ENCODE data around the gene SUSD4. TPM values are rescaled to one million over a fixed set of nuclear protein-coding genes. Genes with fewer than 3 reads are reported as not detected.

Gene SUSD4
- total RNA-seq, 1 experiment from 2014 or later: 3.2 TPM

- Histone ChIP-seq H3K4me3 (no peak overlapping the region), H3K9me3 (ENCODE audit: insufficient read depth, low read depth) (no peaks in the 10 kb centered on the region), H3K27me3 (ENCODE audit: insufficient read depth, low read depth) (no peaks in the 10 kb centered on the region), H3K9me2 (ENCODE audit: insufficient read depth) (no peaks in the 10 kb centered on the region), H3F3A (ENCODE audit: insufficient read depth, low read depth) (peaks cover 13% of the 10 kb centered on the region; the same call in 1 of the 2 replicates), H4K20me1 (ENCODE audit: insufficient read depth) (no peaks in the 10 kb centered on the region), H2AFZ (no peak overlapping the region), H3K4me1 (replicated peaks; ENCODE audit: insufficient read depth) (peaks cover 36% of the 10 kb centered on the region), H3K36me3 (ENCODE audit: low read depth) (no peaks in the 10 kb centered on the region), H3K79me2 (ENCODE audit: low read depth) (no peaks in the 10 kb centered on the region), H3K27ac (no peak overlapping the region), H3K4me2 (no peak overlapping the region)
- DNase-seq: no peak
- ChIA-PET POLR2A (ENCODE audit: unreplicated experiment) (no interaction called here), CTCF (no interaction called here)
- BruUV-seq (replicated peaks): no TSS peak
- intact Hi-C loops (cut with micrococcal nuclease; ENCODE audit: unreplicated experiment): loop anchor here (5.0 kb wide), 1 partner anchor 37 kb away; the partner anchor contains the start of gene TLR5
- no peak for TF ChIP-seq CTCF (conservative IDR thresholded peaks at IDR 0.05)
- no peak for TF ChIP-seq EZH2 (IDR thresholded peaks at IDR 0.05; ENCODE audit: low read depth)
These were observed 184.7 kb downstream of the SUSD4 start for GRCh38 chr1:223179280-223179679.

GRCh38 chr1:223177681-223178080 lies 186.3 kb downstream of the SUSD4 start:
- TF ChIP-seq EZH2 (IDR thresholded peaks at IDR 0.05; ENCODE audit: low read depth) (no peak), CTCF (conservative IDR thresholded peaks at IDR 0.05) (no peak)
- DNase-seq: peak; percentile 50 to 75
- intact Hi-C loops (cut with micrococcal nuclease; ENCODE audit: unreplicated experiment): loop anchor here (5.0 kb wide), 1 partner anchor 35 kb away; the partner anchor contains the start of gene TLR5
- no peaks in the 10 kb centered on the region for H3K27me3 ChIP-seq (ENCODE audit: insufficient read depth, low read depth)
- POLR2A ChIA-PET (ENCODE audit: unreplicated experiment): interaction anchor here (0.6 kb wide), 1 partner anchor 171 kb away, joined by 5 read pairs; no protein-coding TSS in a partner anchor
- peak overlapping the region; percentile 27 for H3K4me2 ChIP-seq
- no peak overlapping the region for H2AFZ ChIP-seq
- no peak overlapping the region for H3K27ac ChIP-seq
- H3K9me3 ChIP-seq (ENCODE audit: insufficient read depth, low read depth): no peaks in the 10 kb centered on the region
- BruUV-seq (replicated peaks): no TSS peak
- H3K36me3 ChIP-seq (ENCODE audit: low read depth): no peaks in the 10 kb centered on the region
- H3K4me1 ChIP-seq (replicated peaks; ENCODE audit: insufficient read depth): peaks cover 36% of the 10 kb centered on the region
- no peak overlapping the region for H3K4me3 ChIP-seq
- CTCF ChIA-PET: interaction anchor here (0.5 to 0.7 kb wide), 2 partner anchors 44 to 1425 kb away, joined by 3 read pairs; no protein-coding TSS in a partner anchor
- no peaks in the 10 kb centered on the region for H4K20me1 ChIP-seq (ENCODE audit: insufficient read depth)
- peaks cover 13% of the 10 kb centered on the region; the same call in 1 of the 2 replicates for H3F3A ChIP-seq (ENCODE audit: insufficient read depth, low read depth)
- no peaks in the 10 kb centered on the region for H3K79me2 ChIP-seq (ENCODE audit: low read depth)
- no peaks in the 10 kb centered on the region for H3K9me2 ChIP-seq (ENCODE audit: insufficient read depth)

- TF ChIP-seq CTCF (conservative IDR thresholded peaks at IDR 0.05): no peak
- no peak for TF ChIP-seq EZH2 (IDR thresholded peaks at IDR 0.05; ENCODE audit: low read depth)
- Histone ChIP-seq H3K27ac (no peak overlapping the region), H3K4me1 (replicated peaks; ENCODE audit: insufficient read depth) (peaks cover 30% of the 10 kb centered on the region), H3K4me3 (no peak overlapping the region), H3K9me2 (ENCODE audit: insufficient read depth) (no peaks in the 10 kb centered on the region), H3F3A (ENCODE audit: insufficient read depth, low read depth) (peaks cover 11% of the 10 kb centered on the region; the same call in 1 of the 2 replicates), H3K79me2 (ENCODE audit: low read depth) (no peaks in the 10 kb centered on the region), H3K9me3 (ENCODE audit: insufficient read depth, low read depth) (no peaks in the 10 kb centered on the region), H3K36me3 (ENCODE audit: low read depth) (no peaks in the 10 kb centered on the region), H4K20me1 (ENCODE audit: insufficient read depth) (no peaks in the 10 kb centered on the region), H3K4me2 (no peak overlapping the region), H2AFZ (no peak overlapping the region), H3K27me3 (ENCODE audit: insufficient read depth, low read depth) (no peaks in the 10 kb centered on the region)
- POLR2A ChIA-PET (ENCODE audit: unreplicated experiment): no interaction called here
- CTCF ChIA-PET: no interaction called here
- no TSS peak for BruUV-seq (replicated peaks)
- DNase-seq: no peak
- intact Hi-C loops (cut with micrococcal nuclease; ENCODE audit: unreplicated experiment): loop anchor here (5.0 kb wide), 1 partner anchor 34 kb away; the partner anchor contains the start of gene TLR5
These were observed 187.5 kb downstream of the SUSD4 start for GRCh38 chr1:223176437-223176836.

Measured in PC-9 (cell line).